Hematopoietic multipotent progenitor cell treated with erythropoietin and hydrocortisone succinate and interleukin-3 and kit ligand, for 15 days (in vitro differentiated cells): ENCODE measurements around the gene SYNGR3.
"Not testable (repeated sequence)": the region's sequence is repeated elsewhere in the genome, so short reads cannot be mapped to it uniquely, and the experiment has no call there.

ENCODE experiments used
- DNase-seq: peaks from one replicate; pipeline ENCODE4 v3.0.0-alpha.2; 2015; ENCODE audit warnings: low spot score

Gene SYNGR3

GRCh38 chr16:2028620-2029220 is 39.0 kb downstream of the SYNGR3 start:
- DNase-seq = no peak

- DNase-seq = no peak
These were observed 39.6 kb downstream of the SYNGR3 start for GRCh38 chr16:2029350-2029749.

DNA sequence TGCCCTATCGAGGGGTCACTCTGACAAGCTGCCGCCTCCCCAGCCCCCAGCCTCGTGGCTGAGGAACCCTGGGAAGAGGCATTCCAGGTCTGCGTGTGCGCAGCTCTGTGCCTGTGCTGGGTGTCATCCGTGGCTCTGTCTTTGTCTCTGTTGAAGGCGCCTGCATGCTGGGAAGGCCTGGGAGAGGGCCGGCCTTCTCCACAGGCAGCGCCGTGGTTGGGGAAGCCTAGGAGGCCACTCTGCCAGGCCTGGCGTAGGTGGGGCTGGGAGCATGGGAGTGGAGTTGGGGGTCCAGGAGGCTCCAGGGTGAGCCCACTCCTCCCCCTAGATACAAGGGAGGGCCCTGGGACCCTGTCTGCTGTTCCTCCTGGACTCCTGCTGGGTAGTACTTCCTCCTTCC is 40.3 kb downstream of the SYNGR3 start:
- no peak for DNase-seq

DNA sequence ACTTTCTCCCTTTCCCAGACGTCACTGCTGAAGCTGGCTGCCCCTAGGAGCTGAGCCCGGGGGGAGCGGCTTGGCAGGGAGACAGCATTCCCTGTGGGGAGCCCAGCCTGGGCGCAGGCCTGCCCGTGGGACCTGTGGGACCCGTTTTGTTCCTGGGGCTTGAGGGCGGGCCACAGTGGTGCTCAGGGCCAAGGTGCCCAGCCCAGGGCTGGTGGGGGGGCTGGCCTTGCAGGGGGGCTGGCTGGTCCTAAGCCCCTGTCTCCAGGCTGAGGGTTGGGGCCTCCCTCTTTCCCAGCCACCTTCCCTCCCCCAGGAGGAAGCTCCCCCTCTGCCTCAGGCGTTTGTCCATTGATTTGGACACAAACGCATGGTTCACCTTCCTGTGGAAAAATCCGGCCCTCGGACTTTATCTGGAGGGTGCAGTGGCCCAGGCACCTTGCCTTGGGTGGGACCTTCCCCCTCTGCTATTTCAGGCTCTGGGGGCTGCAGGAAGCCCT is 41.4 kb downstream of the SYNGR3 start:
- no peak for DNase-seq

GRCh38 chr16:2032285-2033056 is 42.7 kb downstream of the SYNGR3 start:
- DNase-seq = no peak

- no peak for DNase-seq
These were observed 43.5 kb downstream of the SYNGR3 start for GRCh38 chr16:2033057-2033908.

GRCh38 chr16:2033909-2034695 is 44.3 kb downstream of the SYNGR3 start:
- not testable (repeated sequence) for DNase-seq

DNA sequence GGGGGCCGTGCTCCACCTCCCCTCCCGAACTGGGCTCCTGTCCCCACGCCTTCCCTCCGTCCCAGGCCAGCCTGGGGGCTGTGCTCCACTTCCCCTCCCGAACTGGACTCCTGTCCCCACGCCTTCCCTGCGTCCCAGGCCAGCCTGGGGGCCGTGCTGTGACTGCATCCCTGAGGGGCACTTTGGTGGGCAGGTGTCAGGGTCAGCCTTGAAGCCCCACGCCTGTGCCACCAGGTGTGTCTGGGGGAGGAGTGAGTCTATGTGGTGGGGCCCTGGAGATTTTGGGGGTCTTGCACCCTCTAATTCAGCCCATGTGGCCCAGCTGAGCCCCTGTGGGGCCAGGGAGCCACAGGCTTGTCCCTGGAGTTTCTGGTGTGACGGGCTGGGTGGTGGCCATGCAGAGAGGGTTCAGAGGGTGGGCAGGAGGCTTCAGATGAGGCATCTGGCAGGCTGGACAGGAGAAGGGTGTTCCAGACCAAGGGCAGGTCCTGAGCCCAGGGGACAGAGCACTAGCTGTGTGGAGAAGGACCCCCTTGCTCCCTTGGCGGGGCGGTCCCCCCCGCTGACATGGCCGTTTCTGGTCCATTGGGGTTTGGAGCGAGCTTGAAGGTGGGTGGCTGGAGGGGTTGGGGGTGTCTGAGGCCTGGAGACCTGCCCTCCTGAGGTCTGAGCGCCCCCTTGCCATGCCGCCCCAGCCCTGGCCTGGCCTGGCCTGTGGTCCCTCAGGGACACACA is 45.1 kb downstream of the SYNGR3 start:
- DNase-seq = no peak

DNA sequence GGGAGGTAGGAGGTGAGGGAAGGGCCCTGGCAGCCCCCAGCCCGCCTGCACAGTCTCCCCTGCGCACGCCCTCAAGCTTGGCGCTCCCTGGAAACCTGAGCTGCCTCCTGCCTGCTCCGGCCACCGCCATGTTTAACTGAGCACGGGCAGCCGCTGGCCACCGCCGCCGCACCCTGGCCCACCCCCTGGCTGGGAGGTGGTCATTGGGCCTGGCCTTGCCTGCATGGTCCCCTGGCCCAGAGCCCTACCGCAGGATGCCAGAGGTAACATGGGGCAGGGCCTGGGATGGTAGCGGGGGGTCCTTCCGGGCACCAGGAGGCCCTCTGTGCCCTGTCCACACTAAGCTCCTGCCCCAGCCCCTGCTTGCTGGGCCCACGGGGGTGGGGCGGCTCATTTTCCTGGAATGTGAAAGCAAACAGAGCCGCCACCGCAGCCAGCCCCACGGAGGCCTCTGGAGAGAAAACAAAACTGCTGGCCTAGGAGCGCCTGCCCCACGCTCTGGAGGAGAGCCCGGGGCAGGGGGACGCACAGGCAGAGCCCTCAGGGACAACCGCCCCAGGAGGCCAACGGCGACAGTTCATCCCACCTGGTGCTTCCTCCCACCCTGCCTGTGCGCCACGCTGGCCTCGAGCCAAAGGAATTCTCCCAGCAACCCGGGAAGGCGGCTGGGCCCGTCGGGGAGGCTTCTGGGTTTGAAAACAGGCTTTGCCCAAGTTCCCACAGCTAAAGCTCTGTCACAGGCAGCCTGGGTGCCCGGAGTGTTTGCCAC is 45.8 kb downstream of the SYNGR3 start:
- no peak for DNase-seq

GRCh38 chr16:2036200-2036966 is 46.6 kb downstream of the SYNGR3 start:
- no peak for DNase-seq

GRCh38 chr16:2037115-2037514 is 47.3 kb downstream of the SYNGR3 start:
- DNase-seq = no peak

DNA sequence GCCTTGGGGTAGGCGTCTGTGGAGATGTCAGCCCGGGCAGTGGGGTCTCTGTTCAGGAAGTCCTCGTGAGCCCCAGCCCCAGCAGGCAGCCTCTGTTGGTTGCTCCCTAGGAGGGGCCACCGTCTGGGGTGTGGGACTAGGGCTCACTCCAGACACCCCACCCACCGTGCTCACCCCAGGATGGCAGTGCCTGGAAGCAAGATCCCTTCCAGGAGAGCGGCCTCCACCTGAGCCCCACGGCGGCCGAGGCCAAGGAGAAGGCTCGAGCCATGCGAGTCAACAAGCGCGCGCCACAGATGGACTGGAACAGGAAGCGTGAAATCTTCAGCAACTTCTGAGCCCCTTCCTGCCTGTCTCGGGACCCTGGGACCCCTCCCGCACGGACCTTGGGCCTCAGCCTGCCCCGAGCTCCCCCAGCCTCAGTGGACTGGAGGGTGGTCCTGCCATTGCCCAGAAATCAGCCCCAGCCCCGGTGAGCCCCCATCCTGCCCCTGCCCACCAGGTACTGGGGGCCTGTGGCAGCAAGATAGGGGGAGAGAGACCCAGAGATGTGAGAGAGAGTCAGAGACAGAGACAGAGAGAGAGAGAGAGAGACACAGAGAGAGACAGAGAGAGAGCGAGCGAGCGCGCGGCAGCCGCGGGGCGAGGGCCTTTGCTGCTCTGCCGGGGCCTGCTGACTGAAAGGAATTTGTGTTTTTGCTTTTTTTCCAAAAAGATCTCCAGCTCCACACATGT is 48.0 kb downstream of the SYNGR3 start:
- no peak for DNase-seq

DNA sequence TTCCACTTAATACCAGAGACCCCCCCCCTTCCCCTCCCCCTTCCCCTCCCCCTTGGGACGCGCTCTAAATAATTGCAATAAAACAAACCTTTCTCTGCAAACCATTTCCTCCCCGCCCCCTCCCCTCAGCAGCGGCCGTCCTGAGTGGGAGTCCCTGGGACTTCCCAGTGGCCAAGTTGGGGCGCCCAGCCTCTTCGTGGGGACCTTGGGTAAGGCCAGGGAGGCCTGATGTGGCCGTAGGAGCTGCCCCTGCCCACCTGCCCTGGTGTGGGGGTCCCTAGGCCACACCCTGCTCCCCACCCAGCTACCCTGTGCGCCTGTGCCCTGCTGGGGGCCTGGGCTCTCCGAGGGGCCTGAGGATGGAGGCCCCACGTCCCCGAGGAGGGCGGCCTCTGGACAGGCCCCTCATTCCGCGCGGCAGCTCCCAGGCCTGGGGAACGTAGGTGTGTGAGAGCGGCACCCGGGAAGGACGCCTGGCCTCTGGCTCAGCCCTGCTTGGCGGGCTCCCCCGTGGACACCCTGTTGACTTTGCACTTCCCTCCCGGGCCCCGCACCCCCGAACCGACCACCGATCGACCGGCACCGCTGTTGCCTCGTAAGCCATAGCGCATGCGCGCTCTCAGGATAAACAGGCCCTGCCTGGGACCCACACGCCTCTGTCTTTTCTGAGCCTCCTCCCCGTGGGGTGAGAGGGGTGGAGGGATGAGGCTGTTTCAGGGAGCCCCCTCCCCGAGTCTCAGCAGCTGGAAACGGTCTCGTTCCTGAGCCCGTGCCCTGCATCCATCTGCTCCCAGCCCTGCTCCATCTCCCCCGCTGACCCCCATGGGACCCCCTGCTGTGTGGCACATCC is 48.8 kb downstream of the SYNGR3 start:
- no peak for DNase-seq

DNA sequence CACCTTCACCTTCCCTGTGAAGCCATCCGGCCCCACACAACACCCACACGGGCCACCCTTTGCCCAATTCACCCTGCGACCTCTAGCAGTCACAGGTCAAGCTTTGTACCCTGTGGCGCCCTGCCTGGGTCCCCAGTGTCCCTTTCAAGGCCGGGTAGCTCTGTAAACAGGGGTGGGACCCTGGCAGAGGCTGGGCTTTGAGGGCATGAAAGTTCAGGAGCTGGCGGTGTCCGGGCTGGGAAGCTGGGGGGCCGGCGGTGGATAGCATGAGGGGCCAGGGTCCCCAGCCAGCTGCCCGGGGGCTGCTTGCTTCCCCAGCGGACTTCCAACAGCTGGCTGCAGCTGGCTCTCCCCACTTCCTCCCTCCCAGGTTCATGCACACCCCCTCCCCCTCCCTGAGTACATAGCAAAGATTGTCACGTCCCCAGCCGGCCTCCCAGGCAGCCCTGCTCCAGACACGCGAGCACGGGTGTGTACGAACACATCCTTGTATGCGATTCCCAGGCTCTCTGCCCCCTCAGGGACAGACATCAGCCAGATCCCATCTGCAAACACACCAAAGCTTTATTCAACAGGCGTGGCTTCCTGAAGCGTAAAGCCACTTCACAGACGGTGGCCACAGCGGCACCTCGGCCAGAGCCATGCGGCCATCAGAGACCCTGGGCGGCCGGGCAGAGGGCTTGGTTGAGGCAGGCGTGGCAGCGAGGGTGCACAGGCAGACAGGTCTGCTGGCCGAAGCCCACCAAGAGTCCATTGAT is 49.7 kb downstream of the SYNGR3 start:
- no peak for DNase-seq

- no peak for DNase-seq
These were observed 50.4 kb downstream of the SYNGR3 start for GRCh38 chr16:2040041-2040786.

- no peak for DNase-seq
These were observed 51.2 kb downstream of the SYNGR3 start for GRCh38 chr16:2040787-2041522.
